Measurements from ENCODE around the gene GLYR1.

- TF ChIP-seq POLR2A (IDR thresholded peaks at IDR 0.05) (no peak), CTCF (IDR thresholded peaks at IDR 0.05) (no peak)
Observed at GRCh38 chr16:4798456-4798855, 48.6 kb downstream of the GLYR1 start.

Measured in lower leg skin (tissue), 3 donors.